K562 (cell line): ENCODE measurements around the gene TPD52L1. TPM values are rescaled to one million over a fixed set of nuclear protein-coding genes. Genes with fewer than 3 reads are reported as not detected.

Experiments used
- ATAC-seq: fragments of 200-7000 bp; cut with Tn5 transposase; 3 replicates; pipeline ENCODE4 v1.9.1; 2020; ENCODE audit warnings: moderate library complexity
- BruUV-seq: library from RNA; stranded (reverse); fragments of 400-500 nt; replicated peaks from 2 replicates; lab custom pipeline; 2021; lab: Mats Ljungman, UMichigan
- CTCF ChIA-PET: fragments of 300-600 bp; formaldehyde crosslinking; extraction: SDS; loops from one replicate; lab custom pipeline; 2021; ENCODE audit warnings: low intra/inter-chr PET ratio; lab: Yijun Ruan, JAX
- POLR2A ChIA-PET: fragments of 300-600, 350-650 bp; sonication (Branson Sonifier 250); formaldehyde crosslinking; extraction: SDS; loops from one replicate; lab custom pipeline; 2021; ENCODE audit warnings: antibody characterized with exemption, inconsistent platforms; lab: Yijun Ruan, JAX
- DNase-seq, 4 experiments: peaks; one replicate each; pipeline versions ENCODE4 v3.0.0 to v3.0.0-alpha.2; 2011 to 2018; ENCODE audit warnings: low spot score in 3 of 4, mixed read lengths in 3 of 4; ENCODE audit errors: extremely low read depth in 1 of 4
- FAIRE-seq: peaks from 2 replicates; lab custom pipeline; 2011; peaks lifted over from hg19 to GRCh38; lab: Jason Lieb, UNC
- H2AFZ ChIP-seq: 2 replicates; pipeline ENCODE4 v1.6.0; 2011; ENCODE audit warnings: low read depth, low read length, control low read depth, inconsistent platforms
- H3K27ac ChIP-seq: fragments of 200-600 bp; 3 replicates; pipeline ENCODE4 v1.8.0; 2011; ENCODE audit warnings: low read depth, mild to moderate bottlenecking, control low read depth, inconsistent platforms, low read length, moderate library complexity, mixed read lengths; ENCODE audit errors: extremely low read depth
- H3K27me3 ChIP-seq, 2 experiments: fragments of 300-600 bp in 1 of 2; 2 replicates in 1 of 2; 3 replicates in 1 of 2; pipeline versions ENCODE4 v1.6.0 to v1.8.0; 2011; ENCODE audit warnings: inconsistent platforms in 2 of 2, low read length in 2 of 2, mild to moderate bottlenecking in 1 of 2, mixed read lengths in 1 of 2, moderate library complexity in 1 of 2; ENCODE audit not compliant: control insufficient read depth in 2 of 2, insufficient read depth in 2 of 2
- H3K36me3 ChIP-seq: fragments of 300-600 bp; 3 replicates; pipeline ENCODE4 v1.8.0; 2011; ENCODE audit warnings: mild to moderate bottlenecking, low read length, inconsistent platforms; ENCODE audit not compliant: control insufficient read depth, insufficient read depth
- H3K4me1 ChIP-seq, 2 experiments: fragments of 200-600 bp in 1 of 2; replicated peaks in 1 of 2; 2 replicates in 1 of 2; 3 replicates in 1 of 2; pipeline versions ENCODE4 v1.5.1 to v1.8.0; 2011; ENCODE audit warnings: inconsistent platforms in 2 of 2, low read length in 2 of 2, mild to moderate bottlenecking in 1 of 2, mixed read lengths in 1 of 2, moderate library complexity in 1 of 2; ENCODE audit not compliant: control insufficient read depth in 2 of 2, insufficient read depth in 2 of 2
- H3K4me2 ChIP-seq: 2 replicates; pipeline ENCODE4 v1.6.1; 2011; ENCODE audit warnings: low read length, control low read depth, inconsistent platforms, mixed read lengths; ENCODE audit not compliant: insufficient read depth
- H3K4me3 ChIP-seq: fragments of 200-600 bp; sonication (generic), shearing (Covaris generic); 2 replicates; pipeline ENCODE4 v1.5.1; 2016; ENCODE audit warnings: control low read depth, inconsistent platforms
- H3K79me2 ChIP-seq: fragments of 200-600 bp; 3 replicates; pipeline ENCODE4 v1.8.0; 2011; ENCODE audit warnings: low read length, inconsistent platforms; ENCODE audit not compliant: control insufficient read depth, insufficient read depth
- H3K9ac ChIP-seq, 2 experiments: 2 replicates each; pipeline versions ENCODE4 v1.6.0 to v1.6.1; 2011; ENCODE audit warnings: low read depth in 2 of 2, low read length in 2 of 2, control low read depth in 1 of 2, inconsistent platforms in 1 of 2, mild to moderate bottlenecking in 1 of 2, mixed read lengths in 1 of 2; ENCODE audit not compliant: insufficient read depth in 1 of 2
- H3K9me1 ChIP-seq: one replicate; pipeline ENCODE4 v1.6.0; 2011; ENCODE audit warnings: inconsistent platforms, mild to moderate bottlenecking, low read length, moderate library complexity; ENCODE audit not compliant: control insufficient read depth, insufficient read depth
- H3K9me3 ChIP-seq: replicated peaks from 2 replicates; pipeline ENCODE4 v1.5.1; 2011; ENCODE audit warnings: low read depth, low read length, inconsistent platforms; ENCODE audit not compliant: control insufficient read depth, insufficient read depth
- H4K20me1 ChIP-seq: replicated peaks from 2 replicates; pipeline ENCODE4 v1.6.1; 2011; ENCODE audit warnings: low read length, inconsistent platforms, mixed read lengths; ENCODE audit not compliant: control insufficient read depth, insufficient read depth
- ADNP ChIP-seq: fragments of 200-800 bp; sonication (Bioruptor generic); IDR thresholded peaks from 2 replicates; pipeline ENCODE4 v1.6.1; 2016; ENCODE audit warnings: missing genetic modification characterization, missing compliant biosample characterization
- HDAC3 ChIP-seq: fragments of 450-650 bp; IDR thresholded peaks from 2 replicates; pipeline ENCODE4 v1.6.1; 2018; ENCODE audit warnings: borderline replicate concordance, mild to moderate bottlenecking, moderate library complexity; ENCODE audit not compliant: partially characterized antibody
- NR2F6 ChIP-seq: fragments of 450-650 bp; formaldehyde crosslinking; IDR thresholded peaks from 2 replicates; pipeline ENCODE4 v1.4.0; 2020; ENCODE audit warnings: mild to moderate bottlenecking
- PBX2 ChIP-seq, 2 experiments: IDR thresholded peaks in 1 of 2; conservative IDR thresholded peaks in 1 of 2; 2 replicates each; pipeline ENCODE4 v1.6.1; 2016; ENCODE audit warnings: low read depth in 2 of 2, mild to moderate bottlenecking in 1 of 2, missing compliant biosample characterization in 1 of 2, missing genetic modification characterization in 1 of 2, moderate library complexity in 1 of 2
- RBM22 ChIP-seq: fragments of 200-400 bp; formaldehyde crosslinking; IDR thresholded peaks from 2 replicates; pipeline ENCODE4 v1.6.1; 2018; ENCODE audit warnings: low read length, low read depth; ENCODE audit not compliant: poor library complexity, severe bottlenecking
- ZNF507 ChIP-seq: conservative IDR thresholded peaks from 2 replicates; pipeline ENCODE4 v1.6.1; 2017; ENCODE audit warnings: missing genetic modification characterization, missing compliant biosample characterization
- WGBS: fragments of 100-300 bp; shearing (Covaris generic); methylation state at CpG from one replicate; pipeline ENCODE4 v1.1.6; 2016; ENCODE audit warnings: low coverage, mixed read lengths; ENCODE audit not compliant: insufficient coverage; ENCODE audit errors: missing lambda C conversion rate; 5-methylcytosine and 5-hydroxymethylcytosine counted together
- in situ Hi-C: fragments of 300-500 bp; cut with MboI; formaldehyde crosslinking; loops from 4 replicates; pipeline ENCODE4 v1.15.0; 2018; ENCODE audit warnings: inconsistent platforms, mixed read lengths
- intact Hi-C: fragments of 100-400 bp; cut with micrococcal nuclease; formaldehyde crosslinking; loops from 2 replicates; pipeline ENCODE4 v1.14.2; 2022
- polyA plus RNA-seq, 8 experiments: library from polyadenylated mRNA; depleted of rRNA in 4 of 8; stranded (reverse) in 5 of 8; unstranded in 3 of 8; fragments of >200 nt; fragmentation: Nextera tagmentation in 2 of 8; fragmentation: Illumina TruSeq in 1 of 8; extraction: Ambion mirVana in 2 of 8; extraction: Trizol in 1 of 8; gene quantifications; 2 replicates each; pipeline versions ENCODE4 v1.2.1 to v1.2.3, GENCODE V29; 2011 to 2014; ENCODE audit warnings: inconsistent platforms in 1 of 8, missing spikeins in 1 of 8
- total RNA-seq, 7 experiments: library from RNA; depleted of rRNA in 6 of 7; stranded (reverse); fragments of >200 nt in 6 of 7; fragmentation: Illumina TruSeq in 2 of 7; extraction: Trizol in 2 of 7; gene quantifications; 2 replicates each; pipeline versions ENCODE4 v1.2.1 to v1.2.3, GENCODE V29; 2011 to 2021; ENCODE audit warnings: low replicate concordance in 1 of 7
- TF ChIP-seq, protein P1 (sequence below): fragments of 250-450 bp; sonication (Bioruptor Pico); IDR thresholded peaks from 2 replicates; pipeline ENCODE4 v1.5.0; 2021; ENCODE audit warnings: mild to moderate bottlenecking, moderate library complexity

TPD52L1 gene
- total and polyA plus RNA-seq, 9 of the 15 experiments (the other 6 are each of a cell fraction or from before 2014, with no cell fraction given), result 12.9 to 149 (median 75.7) TPM

GRCh38 chr6:125166711-125167110, 13.1 kb downstream of the TPD52L1 start:
- H4K20me1 ChIP-seq, result no peaks in the 10 kb centered on the region
- H2AFZ ChIP-seq, result no peak overlapping the region
- no peak for ATAC-seq
- WGBS, result 61% methylated on average over 3 of the region's 3 CpGs
- CTCF ChIA-PET, result no interaction called here
- no peak for FAIRE-seq
- intact Hi-C loops, result no loop called here
- H3K4me2 ChIP-seq, result no peak overlapping the region
- H3K9me3 ChIP-seq, result no peaks in the 10 kb centered on the region
- 0 out of 3 replicates have a peak, but pooled peaks cover 2% of the 10 kb centered on the region for H3K79me2 ChIP-seq
- no peak overlapping the region for H3K27ac ChIP-seq
- no peak overlapping the region for H3K9ac ChIP-seq
- H3K9me1 ChIP-seq, result no peaks in the 10 kb centered on the region
- peaks cover 0 to 23% of the 10 kb centered on the region in 2 experiments; a peak in 3 of 5 replicates for H3K4me1 ChIP-seq
- no peak for DNase-seq
- TF ChIP-seq NR2F6 (CRISPR knock-in tag) (no peak), PBX2 (CRISPR knock-in tag; IDR thresholded peaks at IDR 0.05; ENCODE audit: low read depth) (no peak), PBX2 (tag; conservative IDR thresholded peaks at IDR 0.05; ENCODE audit: low read depth) (0 out of 2 replicates have a peak, but pooled peaks have one; percentile 15), HDAC3 (no peak), RBM22 (no peak), ZNF507 (no peak), ADNP (tag) (no peak)
- TF ChIP-seq, protein P1, sequence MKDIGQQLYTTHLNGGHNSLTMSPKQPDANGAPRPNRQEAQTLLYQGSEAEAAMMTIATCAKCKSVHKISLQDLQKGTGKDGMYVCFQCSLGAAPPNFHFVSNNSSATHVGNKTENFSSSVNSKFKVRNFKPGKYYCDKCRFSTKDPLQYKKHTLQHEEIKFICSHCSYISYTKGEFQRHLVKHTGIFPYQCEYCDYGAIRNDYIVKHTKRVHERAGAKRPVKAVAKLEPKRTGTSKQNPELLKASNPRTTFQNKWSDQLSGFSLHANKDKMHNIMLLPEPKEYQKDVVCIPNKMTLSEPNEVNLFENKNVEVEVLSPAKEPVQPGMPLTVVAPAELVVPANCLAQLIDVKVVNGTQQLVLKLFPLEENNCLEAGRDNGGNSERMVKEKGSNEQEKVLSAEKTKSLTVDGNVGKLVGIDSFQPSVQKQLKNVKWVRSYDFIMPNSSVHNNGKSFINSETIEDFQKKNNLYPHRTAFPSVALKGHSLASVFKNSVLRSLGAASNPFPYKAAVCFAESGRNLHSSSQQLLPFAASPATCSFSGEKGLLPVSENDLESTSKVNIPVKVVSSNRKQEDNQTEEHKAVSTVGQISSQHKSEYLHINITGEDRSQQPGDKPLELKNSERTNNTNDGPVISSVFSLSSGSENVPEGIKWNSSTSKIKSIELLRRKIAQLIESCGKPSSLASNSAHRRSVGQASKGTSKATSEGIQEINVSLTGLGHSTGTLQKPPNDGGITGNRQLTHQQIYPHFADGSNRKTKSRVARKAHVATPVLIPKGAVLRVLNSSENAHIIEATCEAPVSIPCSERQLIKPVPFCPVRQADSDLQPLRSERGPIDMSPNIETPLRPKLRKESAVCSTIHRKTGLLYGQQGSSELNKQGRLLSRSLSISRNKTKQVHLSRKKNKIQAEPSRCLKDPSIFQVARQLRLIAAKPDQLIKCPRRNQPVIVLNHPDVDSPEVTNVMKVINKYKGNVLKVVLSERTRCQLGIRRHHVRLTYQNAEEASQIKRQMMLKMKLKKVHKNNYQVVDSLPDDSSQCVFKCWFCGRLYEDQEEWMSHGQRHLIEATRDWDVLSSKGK (CRISPR knock-in tag), result no peak
- H3K4me3 ChIP-seq, result no peak overlapping the region
- in situ Hi-C loops, result loop anchor here (25.0 kb wide), 1 partner anchor 596 kb away; no protein-coding TSS in a partner anchor
- BruUV-seq, result no TSS peak
- peaks cover 3% of the 10 kb centered on the region; the same call in 1 of the 3 replicates for H3K36me3 ChIP-seq
- POLR2A ChIA-PET, result interaction anchor here (1.3 kb wide), 1 partner anchor 10 kb away, joined by 5 read pairs; no protein-coding TSS in a partner anchor
- H3K27me3 ChIP-seq, result no peaks in the 10 kb centered on the region
